Kidney capillary endothelial cell (primary cell): Measurements from ENCODE around the gene RRAGA.
"Not testable (repeated sequence)": the region's sequence is repeated elsewhere in the genome, so short reads cannot be mapped to it uniquely, and the experiment has no call there.

Experiments used
- DNase-seq: peaks from one replicate; pipeline ENCODE4 v3.0.0-alpha.2; 2018; ENCODE audit warnings: low spot score

The RRAGA gene

DNA sequence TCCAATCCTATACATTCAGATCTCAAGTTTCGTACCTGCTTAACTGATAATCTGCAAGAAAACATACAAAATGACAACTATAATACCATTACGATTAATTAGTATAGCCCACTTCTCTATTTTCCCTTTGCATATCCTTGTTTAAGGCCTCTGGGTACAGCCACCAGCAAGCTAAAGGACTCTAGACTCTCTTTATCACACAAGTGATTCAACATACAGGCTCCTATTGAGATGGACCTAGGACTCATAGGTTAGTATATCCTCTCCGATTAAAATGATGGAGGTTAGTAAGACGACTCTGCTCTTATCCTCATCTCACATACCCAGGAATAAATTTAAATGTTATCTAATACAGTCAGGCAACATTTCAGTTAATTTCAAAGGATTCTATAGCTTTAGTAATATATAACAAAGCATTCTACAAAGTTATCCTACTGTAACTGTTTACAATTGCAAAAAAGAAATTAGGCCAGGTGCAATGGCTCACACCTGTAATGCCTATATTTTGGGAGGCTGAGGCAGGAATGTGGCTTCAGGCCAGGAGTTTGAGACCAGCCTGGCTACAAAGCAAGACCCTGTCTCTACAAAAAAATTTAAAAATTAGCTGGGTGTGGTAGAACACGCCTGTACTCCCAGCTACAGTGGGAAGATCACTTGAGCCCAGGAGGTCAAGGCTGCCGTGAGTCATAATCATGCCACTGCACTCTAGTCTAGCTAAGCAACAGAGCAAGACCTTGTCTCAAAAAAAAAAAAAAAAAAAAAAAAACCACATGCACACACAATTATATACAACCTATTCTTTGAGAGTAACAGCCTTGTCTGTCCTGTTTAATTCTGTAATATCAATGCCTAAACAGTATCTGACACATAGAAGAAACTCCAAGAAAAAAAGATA is 38.1 kb downstream of the RRAGA start:
- DNase-seq: no peak

DNA sequence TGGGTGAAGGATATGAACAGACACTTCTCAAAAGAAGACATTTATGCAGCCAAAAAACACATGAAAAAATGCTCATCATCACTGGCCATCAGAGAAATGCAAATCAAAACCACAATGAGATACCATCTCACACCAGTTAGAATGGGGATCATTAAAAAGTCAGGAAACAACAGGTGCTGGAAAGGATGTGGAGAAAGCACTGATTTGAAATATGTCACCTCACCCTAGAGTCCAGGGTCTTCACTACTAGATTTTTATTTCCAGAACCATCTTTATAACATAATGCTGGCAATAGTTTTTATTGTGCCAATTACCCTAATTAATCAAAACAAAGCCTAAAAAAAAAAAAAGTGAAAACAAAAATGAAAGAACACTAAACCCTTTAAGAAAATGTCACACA is 48.2 kb downstream of the RRAGA start:
- not testable (repeated sequence) for DNase-seq
